ENCODE data around the gene PTPRR.

DNA sequence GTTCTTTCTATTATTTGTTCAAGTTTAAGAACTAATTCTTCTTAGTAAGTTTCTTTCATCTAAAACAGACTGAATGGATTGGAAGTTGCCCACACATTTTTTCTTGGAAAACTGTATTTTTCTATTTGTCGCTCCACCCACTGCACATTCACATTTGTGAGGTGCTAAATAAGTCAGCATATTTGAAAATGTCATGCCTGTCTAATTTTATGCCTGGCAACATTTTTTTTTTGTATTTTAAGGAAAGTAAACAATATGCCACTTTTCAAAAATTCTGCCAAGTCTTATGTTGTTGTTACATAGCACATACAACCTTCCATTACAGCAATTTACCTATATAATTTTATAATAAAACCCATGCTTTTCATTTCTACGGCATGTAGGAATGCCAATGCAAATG lies 170.6 kb downstream of the PTPRR start:
- TF ChIP-seq, protein P1, sequence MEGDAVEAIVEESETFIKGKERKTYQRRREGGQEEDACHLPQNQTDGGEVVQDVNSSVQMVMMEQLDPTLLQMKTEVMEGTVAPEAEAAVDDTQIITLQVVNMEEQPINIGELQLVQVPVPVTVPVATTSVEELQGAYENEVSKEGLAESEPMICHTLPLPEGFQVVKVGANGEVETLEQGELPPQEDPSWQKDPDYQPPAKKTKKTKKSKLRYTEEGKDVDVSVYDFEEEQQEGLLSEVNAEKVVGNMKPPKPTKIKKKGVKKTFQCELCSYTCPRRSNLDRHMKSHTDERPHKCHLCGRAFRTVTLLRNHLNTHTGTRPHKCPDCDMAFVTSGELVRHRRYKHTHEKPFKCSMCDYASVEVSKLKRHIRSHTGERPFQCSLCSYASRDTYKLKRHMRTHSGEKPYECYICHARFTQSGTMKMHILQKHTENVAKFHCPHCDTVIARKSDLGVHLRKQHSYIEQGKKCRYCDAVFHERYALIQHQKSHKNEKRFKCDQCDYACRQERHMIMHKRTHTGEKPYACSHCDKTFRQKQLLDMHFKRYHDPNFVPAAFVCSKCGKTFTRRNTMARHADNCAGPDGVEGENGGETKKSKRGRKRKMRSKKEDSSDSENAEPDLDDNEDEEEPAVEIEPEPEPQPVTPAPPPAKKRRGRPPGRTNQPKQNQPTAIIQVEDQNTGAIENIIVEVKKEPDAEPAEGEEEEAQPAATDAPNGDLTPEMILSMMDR (IDR thresholded peaks at IDR 0.05 in 8 of 11, conservative IDR thresholded peaks at IDR 0.05 in 3 of 11) = no peak
- TF ChIP-seq POLR2AphosphoS5 (IDR thresholded peaks at IDR 0.05) (no peak), POLR2A (IDR thresholded peaks at IDR 0.05) (no peak)
